Spinal cord (tissue), 10 donors: ENCODE measurements around the gene UGT1A10. TPM values are rescaled to one million over a fixed set of nuclear protein-coding genes. Genes with fewer than 3 reads are reported as not detected.

ENCODE experiments used
- DNase-seq, 6 donors: peaks; one replicate each; pipeline versions ENCODE4 v3.0.0 to v3.0.0-alpha.2; 2013 to 2015; ENCODE audit warnings: low spot score in 6 of 6, low read depth in 4 of 6
- H3K27ac ChIP-seq: one replicate; pipeline ENCODE4 v1.5.1; 2013; ENCODE audit warnings: low read depth, low read length, control low read depth
- H3K27me3 ChIP-seq: one replicate; pipeline ENCODE4 v1.6.1; 2013; ENCODE audit warnings: low read length; ENCODE audit not compliant: control insufficient read depth, insufficient read depth
- H3K36me3 ChIP-seq: one replicate; pipeline ENCODE4 v1.6.1; 2013; ENCODE audit warnings: low read length; ENCODE audit not compliant: control insufficient read depth, insufficient read depth
- H3K4me1 ChIP-seq: one replicate; pipeline ENCODE4 v1.6.1; 2013; ENCODE audit warnings: low read length; ENCODE audit not compliant: control insufficient read depth, insufficient read depth
- H3K4me3 ChIP-seq: one replicate; pipeline ENCODE4 v1.5.1; 2013; ENCODE audit warnings: low read depth, low read length, control low read depth
- H3K9me3 ChIP-seq: one replicate; pipeline ENCODE4 v1.6.1; 2013; ENCODE audit warnings: low read length; ENCODE audit not compliant: control insufficient read depth, insufficient read depth
- WGBS: methylation state at CpG from one replicate; pipeline ENCODE4 v1.1.5; 2013; ENCODE audit warnings: missing lambda C conversion rate; ENCODE audit not compliant: insufficient coverage; 5-methylcytosine and 5-hydroxymethylcytosine counted together
- polyA plus RNA-seq, 2 donors: library from polyadenylated mRNA; unstranded; fragments of 120-200 nt; gene quantifications; one replicate each; pipeline ENCODE4 v1.2.1, GENCODE V29; 2013; ENCODE audit not compliant: insufficient read length in 2 of 2
- total RNA-seq, 2 donors: library from RNA; depleted of rRNA in 1 of 2; stranded (reverse); fragments of 120-200 nt in 1 of 2; fragments of >200 nt in 1 of 2; gene quantifications; one replicate each; pipeline versions ENCODE4 v1.2.3 to v1.2.4, GENCODE V29; 2013 to 2014
- donor health status: healthy.

UGT1A10 gene
- total and polyA plus RNA-seq, 4 donors: not detected

GRCh38 chr2:233761040-233761769, 125.0 kb downstream of the UGT1A10 start:
- WGBS: 86% methylated on average over 1 of the region's 4 CpGs
- Histone ChIP-seq H3K27me3 (no peaks in the 10 kb centered on the region), H3K9me3 (no peaks in the 10 kb centered on the region), H3K4me1 (peaks cover 3% of the 10 kb centered on the region), H3K4me3 (no peak overlapping the region), H3K36me3 (no peaks in the 10 kb centered on the region), H3K27ac (no peak overlapping the region)
- no peak for DNase-seq

GRCh38 chr2:233764264-233764663, 128.0 kb downstream of the UGT1A10 start:
- H3K4me1 ChIP-seq: peaks cover 3% of the 10 kb centered on the region
- WGBS: 88% methylated on average over 7 of the region's 7 CpGs
- H3K27ac ChIP-seq: no peak overlapping the region
- no peak for DNase-seq
- H3K9me3 ChIP-seq: no peaks in the 10 kb centered on the region
- no peak overlapping the region for H3K4me3 ChIP-seq
- H3K36me3 ChIP-seq: no peaks in the 10 kb centered on the region
- H3K27me3 ChIP-seq: no peaks in the 10 kb centered on the region

- no peaks in the 10 kb centered on the region for H3K9me3 ChIP-seq
- H3K36me3 ChIP-seq: no peaks in the 10 kb centered on the region
- H3K4me3 ChIP-seq: no peak overlapping the region
- WGBS: 76% methylated on average over 3 of the region's 3 CpGs
- H3K27me3 ChIP-seq: no peaks in the 10 kb centered on the region
- DNase-seq: no peak
- no peak overlapping the region for H3K27ac ChIP-seq
- H3K4me1 ChIP-seq: peaks cover 3% of the 10 kb centered on the region
Observed at GRCh38 chr2:233764761-233765160, 128.5 kb downstream of the UGT1A10 start.

GRCh38 chr2:233766416-233766815, 130.2 kb downstream of the UGT1A10 start:
- H3K9me3 ChIP-seq: no peaks in the 10 kb centered on the region
- WGBS: 73% methylated on average over 3 of the region's 4 CpGs
- no peak overlapping the region for H3K27ac ChIP-seq
- no peaks in the 10 kb centered on the region for H3K36me3 ChIP-seq
- no peaks in the 10 kb centered on the region for H3K4me1 ChIP-seq
- no peaks in the 10 kb centered on the region for H3K27me3 ChIP-seq
- no peak overlapping the region for H3K4me3 ChIP-seq
- no peak for DNase-seq

- Histone ChIP-seq H3K36me3 (no peaks in the 10 kb centered on the region), H3K27me3 (no peaks in the 10 kb centered on the region), H3K27ac (no peak overlapping the region), H3K9me3 (no peaks in the 10 kb centered on the region), H3K4me3 (no peak overlapping the region), H3K4me1 (no peaks in the 10 kb centered on the region)
- 31% methylated on average over 4 of the region's 4 CpGs for WGBS
- no peak for DNase-seq
Observed at GRCh38 chr2:233768076-233768475, 131.8 kb downstream of the UGT1A10 start.

- DNase-seq: no peak
- Histone ChIP-seq H3K4me3 (no peak overlapping the region), H3K9me3 (no peaks in the 10 kb centered on the region), H3K4me1 (no peaks in the 10 kb centered on the region), H3K36me3 (no peaks in the 10 kb centered on the region), H3K27ac (no peak overlapping the region), H3K27me3 (no peaks in the 10 kb centered on the region)
- 96% methylated on average over 9 of the region's 9 CpGs for WGBS
Observed at GRCh38 chr2:233769260-233769659, 133.0 kb downstream of the UGT1A10 start.

GRCh38 chr2:233772153-233772552, 135.9 kb downstream of the UGT1A10 start:
- Histone ChIP-seq H3K9me3 (no peaks in the 10 kb centered on the region), H3K4me3 (no peak overlapping the region), H3K27me3 (no peaks in the 10 kb centered on the region), H3K4me1 (no peaks in the 10 kb centered on the region), H3K36me3 (no peaks in the 10 kb centered on the region), H3K27ac (no peak overlapping the region)
- 95% methylated on average over 12 of the region's 16 CpGs for WGBS
- DNase-seq: no peak

GRCh38 chr2:233772583-233772982, 136.3 kb downstream of the UGT1A10 start:
- Histone ChIP-seq H3K27ac (no peak overlapping the region), H3K36me3 (no peaks in the 10 kb centered on the region), H3K9me3 (no peaks in the 10 kb centered on the region), H3K4me3 (no peak overlapping the region), H3K27me3 (no peaks in the 10 kb centered on the region), H3K4me1 (no peaks in the 10 kb centered on the region)
- no peak for DNase-seq
- 90% methylated on average over 3 of the region's 5 CpGs for WGBS

GRCh38 chr2:233773854-233774253, 137.6 kb downstream of the UGT1A10 start:
- no peaks in the 10 kb centered on the region for H3K27me3 ChIP-seq
- no peak overlapping the region for H3K4me3 ChIP-seq
- no peaks in the 10 kb centered on the region for H3K9me3 ChIP-seq
- H3K27ac ChIP-seq: no peak overlapping the region
- H3K36me3 ChIP-seq: no peaks in the 10 kb centered on the region
- 100% methylated on average over 1 of the region's 5 CpGs for WGBS
- DNase-seq: no peak
- no peaks in the 10 kb centered on the region for H3K4me1 ChIP-seq

GRCh38 chr2:233775414-233775813, 139.2 kb downstream of the UGT1A10 start:
- H3K36me3 ChIP-seq: no peaks in the 10 kb centered on the region
- no peaks in the 10 kb centered on the region for H3K4me1 ChIP-seq
- DNase-seq: no peak
- H3K4me3 ChIP-seq: no peak overlapping the region
- no peaks in the 10 kb centered on the region for H3K9me3 ChIP-seq
- H3K27ac ChIP-seq: no peak overlapping the region
- 78% methylated on average over 2 of the region's 6 CpGs for WGBS
- no peaks in the 10 kb centered on the region for H3K27me3 ChIP-seq
